Karpas-422 (cell line): Measurements from ENCODE around the gene PLD5. TPM values are rescaled to one million over a fixed set of nuclear protein-coding genes. Genes with fewer than 3 reads are reported as not detected.
A peak's percentile ranks its signal among the peaks of the same experiment; 100 is the strongest.
"Not testable (repeated sequence)": the region's sequence is repeated elsewhere in the genome, so short reads cannot be mapped to it uniquely, and the experiment has no call there.

ENCODE experiments used
- DNase-seq: peaks from one replicate; pipeline ENCODE4 v3.0.0-alpha.2; 2015
- H2AFZ ChIP-seq: fragments of 200-600 bp; sonication (generic); 2 replicates; pipeline ENCODE4 v1.6.1; 2014; ENCODE audit warnings: antibody characterized with exemption, low read length, mixed read lengths
- H3K27ac ChIP-seq: fragments of 200-600 bp; sonication (generic); 2 replicates; pipeline ENCODE4 v1.5.1; 2014; ENCODE audit warnings: mild to moderate bottlenecking, low read length, moderate library complexity
- H3K27me3 ChIP-seq: fragments of 200-600 bp; sonication (generic); 2 replicates; pipeline ENCODE4 v1.6.1; 2014; ENCODE audit warnings: low read length, mixed read lengths
- H3K36me3 ChIP-seq: fragments of 200-600 bp; sonication (generic); 2 replicates; pipeline ENCODE4 v1.6.1; 2014; ENCODE audit warnings: low read length, mixed read lengths; ENCODE audit not compliant: insufficient read depth
- H3K4me1 ChIP-seq: fragments of 200-600 bp; sonication (generic); 2 replicates; pipeline ENCODE4 v1.6.1; 2014; ENCODE audit warnings: mild to moderate bottlenecking, low read length, mixed read lengths
- H3K4me2 ChIP-seq: fragments of 200-600 bp; sonication (generic); 2 replicates; pipeline ENCODE4 v1.6.1; 2014; ENCODE audit warnings: low read length, low read depth, mild to moderate bottlenecking; ENCODE audit not compliant: poor library complexity, severe bottlenecking
- H3K4me3 ChIP-seq: fragments of 200-600 bp; sonication (generic); 2 replicates; pipeline ENCODE4 v1.5.1; 2014; ENCODE audit warnings: mild to moderate bottlenecking, antibody characterized with exemption, low read length, mixed read lengths
- H3K79me2 ChIP-seq: fragments of 200-600 bp; sonication (generic); 2 replicates; pipeline ENCODE4 v1.6.1; 2014; ENCODE audit warnings: mild to moderate bottlenecking, low read length, mixed read lengths
- H3K9ac ChIP-seq: fragments of 200-600 bp; sonication (generic); 2 replicates; pipeline ENCODE4 v1.6.0; 2014; ENCODE audit warnings: low read length
- H3K9me2 ChIP-seq: fragments of 200-600 bp; sonication (generic), shearing (Covaris generic); replicated peaks from 2 replicates; pipeline ENCODE4 v1.6.0; 2014; ENCODE audit warnings: mild to moderate bottlenecking, low read length, moderate library complexity; ENCODE audit not compliant: insufficient read depth
- H3K9me3 ChIP-seq: fragments of 300-700, 200-600 bp; sonication (generic); 2 replicates; pipeline ENCODE4 v1.6.1; 2014; ENCODE audit warnings: low read length, mixed read lengths
- H4K20me1 ChIP-seq: fragments of 200-600 bp; sonication (generic); 2 replicates; pipeline ENCODE4 v1.6.1; 2014; ENCODE audit warnings: mild to moderate bottlenecking, antibody characterized with exemption, low read length, low read depth; ENCODE audit not compliant: insufficient read depth
- total RNA-seq: library from RNA; depleted of rRNA; stranded (reverse); fragments of >200 nt; shearing (Covaris generic); gene quantifications from 2 replicates; pipeline ENCODE4 v1.2.3, GENCODE V29; 2014; ENCODE audit warnings: low replicate concordance

Gene PLD5
- total RNA-seq, 1 experiment from 2014 or later, result not detected

- Histone ChIP-seq H3K4me3 (no peak overlapping the region), H3K9me3 (no peaks in the 10 kb centered on the region), H4K20me1 (no peaks in the 10 kb centered on the region), H3K27ac (no peak overlapping the region), H3K4me2 (no peak overlapping the region), H3K27me3 (no peaks in the 10 kb centered on the region), H3K9me2 (no peaks in the 10 kb centered on the region), H3K4me1 (no peaks in the 10 kb centered on the region), H3K36me3 (no peaks in the 10 kb centered on the region), H2AFZ (no peak overlapping the region), H3K79me2 (no peaks in the 10 kb centered on the region), H3K9ac (no peak overlapping the region)
- DNase-seq, result no peak
Measured at GRCh38 chr1:242468784-242469183, 55.7 kb downstream of the PLD5 start.

- Histone ChIP-seq H3K4me2 (no peak overlapping the region), H3K27ac (no peak overlapping the region), H3K4me3 (no peak overlapping the region), H3K9ac (no peak overlapping the region), H3K79me2 (no peaks in the 10 kb centered on the region), H2AFZ (no peak overlapping the region), H3K36me3 (no peaks in the 10 kb centered on the region), H3K4me1 (no peaks in the 10 kb centered on the region), H3K9me3 (no peaks in the 10 kb centered on the region), H3K27me3 (no peaks in the 10 kb centered on the region), H3K9me2 (no peaks in the 10 kb centered on the region), H4K20me1 (no peaks in the 10 kb centered on the region)
- DNase-seq, result peak; percentile 71
Measured at GRCh38 chr1:242467556-242468145, 56.8 kb downstream of the PLD5 start.

- no peaks in the 10 kb centered on the region for H3K79me2 ChIP-seq
- no peaks in the 10 kb centered on the region for H3K27me3 ChIP-seq
- H3K4me2 ChIP-seq, result no peak overlapping the region
- no peak overlapping the region for H3K27ac ChIP-seq
- H3K9ac ChIP-seq, result no peak overlapping the region
- H3K9me3 ChIP-seq, result no peaks in the 10 kb centered on the region
- no peaks in the 10 kb centered on the region for H3K4me1 ChIP-seq
- no peaks in the 10 kb centered on the region for H3K9me2 ChIP-seq
- H4K20me1 ChIP-seq, result no peaks in the 10 kb centered on the region
- DNase-seq, result no peak
- no peaks in the 10 kb centered on the region for H3K36me3 ChIP-seq
- H3K4me3 ChIP-seq, result no peak overlapping the region
- H2AFZ ChIP-seq, result no peak overlapping the region
Measured at GRCh38 chr1:242462867-242463266, 61.6 kb downstream of the PLD5 start.

DNA sequence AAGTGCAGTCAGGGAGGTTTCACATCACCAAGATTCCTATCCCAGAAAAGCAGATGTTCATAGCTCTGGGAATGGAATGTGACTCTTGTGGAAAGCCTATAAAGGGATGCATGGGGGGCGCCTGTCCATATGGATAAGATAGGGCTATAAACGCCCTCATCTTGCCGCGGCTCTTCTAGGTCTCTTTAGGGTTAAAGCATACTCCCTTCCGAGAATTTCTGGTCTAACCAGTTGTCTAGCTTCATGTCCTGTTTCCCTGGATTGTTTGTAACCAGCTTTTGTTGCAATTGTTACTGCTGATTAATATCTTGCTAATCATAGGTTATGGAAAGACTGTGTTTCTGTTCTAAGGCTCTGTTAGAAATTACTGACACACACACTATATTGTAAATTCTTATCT is 64.8 kb downstream of the PLD5 start:
- not testable (repeated sequence) for H3K9me3 ChIP-seq, DNase-seq, H3K27me3 ChIP-seq, H3K36me3 ChIP-seq, H2AFZ ChIP-seq, H3K4me1 ChIP-seq, H4K20me1 ChIP-seq, H3K79me2 ChIP-seq, H3K9ac ChIP-seq, H3K27ac ChIP-seq, H3K4me2 ChIP-seq, H3K9me2 ChIP-seq, H3K4me3 ChIP-seq

DNA sequence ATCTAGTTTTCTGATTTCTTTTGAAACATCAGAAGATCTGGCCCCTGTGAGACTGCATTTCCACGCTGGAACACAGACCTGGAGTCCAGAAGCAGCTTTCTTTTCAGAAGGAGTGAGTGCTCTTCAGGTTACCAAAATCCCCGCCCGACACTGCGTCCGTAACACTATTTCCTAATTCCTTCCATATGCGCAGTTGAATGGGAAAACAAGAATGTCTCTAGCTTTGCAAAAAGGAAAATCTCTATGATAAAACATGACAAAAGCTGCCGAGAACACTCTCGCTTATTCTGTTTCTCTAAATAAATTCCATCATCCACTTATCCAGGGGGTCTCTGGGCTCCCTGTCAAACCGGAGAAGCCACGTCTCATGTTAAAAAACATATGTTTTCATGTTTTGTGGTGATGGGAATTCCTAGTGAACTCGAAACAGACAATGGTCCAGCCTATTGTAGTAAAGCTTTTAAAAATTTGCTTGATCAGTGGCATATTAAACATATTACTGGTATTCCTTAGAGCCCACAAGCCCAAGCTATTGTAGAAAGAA is 67.7 kb downstream of the PLD5 start:
- Histone ChIP-seq H2AFZ (no peak overlapping the region), H3K4me1 (peaks cover 7% of the 10 kb centered on the region; the same call in 1 of the 2 replicates), H3K27me3 (no peaks in the 10 kb centered on the region), H3K36me3 (no peaks in the 10 kb centered on the region), H3K9me3 (no peaks in the 10 kb centered on the region), H3K27ac (no peak overlapping the region), H4K20me1 (no peaks in the 10 kb centered on the region), H3K4me2 (no peak overlapping the region), H3K79me2 (no peaks in the 10 kb centered on the region), H3K4me3 (no peak overlapping the region), H3K9ac (no peak overlapping the region), H3K9me2 (no peaks in the 10 kb centered on the region)
- no peak for DNase-seq

DNA sequence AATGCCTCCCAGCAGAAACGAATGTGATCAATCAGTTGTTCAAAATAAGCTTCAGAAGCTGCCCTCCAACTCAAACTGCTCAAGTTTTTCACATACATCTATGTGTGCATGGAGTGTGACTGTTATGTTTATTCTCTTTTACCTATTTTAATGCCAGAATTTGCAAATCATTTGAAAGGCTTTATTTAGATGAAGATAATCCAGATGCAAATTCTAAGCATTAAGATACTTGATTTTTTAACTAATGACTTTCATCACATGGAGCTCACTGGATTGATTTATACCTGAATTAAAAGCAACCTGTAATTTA is 69.5 kb downstream of the PLD5 start:
- Histone ChIP-seq H3K4me3 (no peak overlapping the region), H3K36me3 (no peaks in the 10 kb centered on the region), H3K27ac (no peak overlapping the region), H3K27me3 (no peaks in the 10 kb centered on the region), H3K9me2 (no peaks in the 10 kb centered on the region), H3K4me1 (peaks cover 7% of the 10 kb centered on the region; the same call in 1 of the 2 replicates), H2AFZ (no peak overlapping the region), H3K79me2 (no peaks in the 10 kb centered on the region), H3K9ac (no peak overlapping the region), H3K9me3 (no peaks in the 10 kb centered on the region), H3K4me2 (no peak overlapping the region), H4K20me1 (no peaks in the 10 kb centered on the region)
- no peak for DNase-seq

GRCh38 chr1:242454262-242455051 is 70.0 kb downstream of the PLD5 start:
- no peak overlapping the region for H3K4me3 ChIP-seq
- H4K20me1 ChIP-seq, result no peaks in the 10 kb centered on the region
- no peaks in the 10 kb centered on the region for H3K79me2 ChIP-seq
- peak; percentile 62 for DNase-seq
- no peak overlapping the region for H3K9ac ChIP-seq
- H3K27ac ChIP-seq, result no peak overlapping the region
- no peak overlapping the region for H3K4me2 ChIP-seq
- H3K27me3 ChIP-seq, result no peaks in the 10 kb centered on the region
- no peaks in the 10 kb centered on the region for H3K36me3 ChIP-seq
- H3K4me1 ChIP-seq, result peaks cover 7% of the 10 kb centered on the region; the same call in 1 of the 2 replicates
- H3K9me3 ChIP-seq, result no peaks in the 10 kb centered on the region
- no peaks in the 10 kb centered on the region for H3K9me2 ChIP-seq
- no peak overlapping the region for H2AFZ ChIP-seq

GRCh38 chr1:242452573-242452972 is 71.9 kb downstream of the PLD5 start:
- no peaks in the 10 kb centered on the region for H4K20me1 ChIP-seq
- no peaks in the 10 kb centered on the region for H3K79me2 ChIP-seq
- no peak overlapping the region for H3K27ac ChIP-seq
- H3K9me2 ChIP-seq, result no peaks in the 10 kb centered on the region
- H2AFZ ChIP-seq, result no peak overlapping the region
- no peaks in the 10 kb centered on the region for H3K27me3 ChIP-seq
- H3K4me3 ChIP-seq, result no peak overlapping the region
- H3K4me1 ChIP-seq, result peaks cover 7% of the 10 kb centered on the region; the same call in 1 of the 2 replicates
- no peak overlapping the region for H3K4me2 ChIP-seq
- no peaks in the 10 kb centered on the region for H3K9me3 ChIP-seq
- H3K36me3 ChIP-seq, result no peaks in the 10 kb centered on the region
- no peak for DNase-seq
- no peak overlapping the region for H3K9ac ChIP-seq
